ENCODE data around the gene LYZL6. TPM values are rescaled to one million over a fixed set of nuclear protein-coding genes. Genes with fewer than 3 reads are reported as not detected.

LYZL6 gene
- total and polyA plus RNA-seq, 2 of the 8 experiments (the other 6 are each of a cell fraction or from before 2014, with no cell fraction given) = not detected

DNA sequence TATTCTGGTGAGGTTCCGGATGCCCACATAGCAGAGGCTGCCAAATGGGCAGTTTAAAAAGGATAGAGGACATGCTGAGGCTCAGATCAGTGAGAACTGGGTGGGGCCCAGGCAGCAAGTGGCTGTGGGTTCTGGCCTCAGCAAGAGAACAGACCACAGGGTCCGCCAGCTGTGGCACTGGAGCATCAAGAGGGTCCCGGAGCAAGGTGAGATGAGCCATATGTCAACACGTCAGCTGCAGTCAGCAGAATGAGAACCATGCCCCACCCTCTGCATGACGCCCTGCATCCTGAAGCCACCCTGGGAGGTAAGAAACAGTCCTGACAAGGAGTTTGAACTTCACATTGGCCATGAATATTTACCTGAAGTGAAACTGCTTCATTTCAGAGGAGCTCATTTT, 43.2 kb downstream of the LYZL6 start:
- peaks cover 0 to 2% of the 10 kb centered on the region in 2 experiments for H4K20me1 ChIP-seq (replicated peaks in 1 of 2; ENCODE audit: control insufficient read depth in 1 of 2, insufficient read depth in 2 of 2, low read length in 2 of 2)
- H3K27me3 ChIP-seq (replicated peaks in 1 of 4; ENCODE audit: control insufficient read depth in 3 of 4, extremely low read depth in 1 of 4, insufficient read depth in 3 of 4, low read length in 3 of 4) = no peaks in the 10 kb centered on the region
- no peak overlapping the region for H3K9ac ChIP-seq (replicated peaks in 1 of 4; ENCODE audit: extremely low read depth in 1 of 4, low read depth in 3 of 4, low read length in 3 of 4)
- FAIRE-seq (no peak), DNase-seq (ENCODE audit: low read depth in 1 of 2, low spot score in 2 of 2) (no peak)
- H2AK5ac ChIP-seq (ENCODE audit: low read depth, low read length) = no peak overlapping the region
- no peak overlapping the region for H4K91ac ChIP-seq (replicated peaks; ENCODE audit: insufficient read length, low read length)
- no peak overlapping the region for H3K23ac ChIP-seq (ENCODE audit: insufficient read length)
- no peak overlapping the region for H2BK12ac ChIP-seq (ENCODE audit: low read depth, low read length)
- no peaks in the 10 kb centered on the region for H3K9me3 ChIP-seq (ENCODE audit: insufficient read depth in 2 of 2, low read depth in 1 of 2, low read length in 1 of 2)
- no peak overlapping the region for H3K27ac ChIP-seq (ENCODE audit: low read depth, low read length)
- POLR2A ChIA-PET (ENCODE audit: partially characterized antibody) = no interaction called here
- H3K36me3 ChIP-seq (ENCODE audit: control insufficient read depth in 2 of 4, insufficient read depth in 4 of 4, low read length in 3 of 4) = no peaks in the 10 kb centered on the region
- no peak overlapping the region for H2BK20ac ChIP-seq (ENCODE audit: low read length)
- H4K5ac ChIP-seq (ENCODE audit: insufficient read length, low read depth, low read length) = no peak overlapping the region
- no peaks in the 10 kb centered on the region for H3K79me1 ChIP-seq (ENCODE audit: low read depth, low read length)
- H3K4me2 ChIP-seq (ENCODE audit: insufficient read depth in 1 of 2, low read depth in 2 of 2, low read length in 2 of 2) = no peak overlapping the region
- H2BK5ac ChIP-seq (ENCODE audit: low read depth, low read length) = no peak overlapping the region
- no peak overlapping the region for H2BK15ac ChIP-seq (ENCODE audit: low read length)
- H3K79me2 ChIP-seq (ENCODE audit: control insufficient read depth in 1 of 2, insufficient read depth in 2 of 2, low read length in 2 of 2) = no peaks in the 10 kb centered on the region
- H3K4me1 ChIP-seq (replicated peaks in 1 of 4; ENCODE audit: control insufficient read depth in 3 of 4, insufficient read depth in 4 of 4, low read length in 3 of 4) = no peaks in the 10 kb centered on the region
- no peak overlapping the region for H3K4ac ChIP-seq (replicated peaks; ENCODE audit: insufficient read length, low read depth, low read length)
- no peak overlapping the region for H2BK120ac ChIP-seq (replicated peaks; ENCODE audit: low read depth, low read length)
- WGBS, 2 experiments (ENCODE audit: extremely low coverage in 1 of 2, insufficient coverage in 1 of 2, insufficient read length in 1 of 2, insufficient replicate concordance in 2 of 2, low coverage in 1 of 2, low lambda C conversion rate in 2 of 2, missing lambda C conversion rate in 1 of 2) = 88% methylated on average over 5 of the region's 5 CpGs; no CpG with 5 or more reads in 1 of the 2 experiments
- no peak overlapping the region for H3K4me3 ChIP-seq (ENCODE audit: extremely low read depth in 1 of 4, insufficient read depth in 2 of 4, low read depth in 3 of 4, low read length in 4 of 4)
- TF ChIP-seq, protein P1, sequence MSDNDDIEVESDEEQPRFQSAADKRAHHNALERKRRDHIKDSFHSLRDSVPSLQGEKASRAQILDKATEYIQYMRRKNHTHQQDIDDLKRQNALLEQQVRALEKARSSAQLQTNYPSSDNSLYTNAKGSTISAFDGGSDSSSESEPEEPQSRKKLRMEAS (IDR thresholded peaks at IDR 0.05) = no peak
- no peak for TF ChIP-seq HDAC2 (IDR thresholded peaks at IDR 0.05; ENCODE audit: borderline replicate concordance in 1 of 2, low read depth in 2 of 2, low read length in 2 of 2)
- no peak for TF ChIP-seq GTF2F1 (IDR thresholded peaks at IDR 0.05; ENCODE audit: borderline replicate concordance, low read depth, low read length)
- TF ChIP-seq KDM1A (IDR thresholded peaks at IDR 0.05; ENCODE audit: borderline replicate concordance, low read length) = no peak
- TF ChIP-seq PHF8 (conservative IDR thresholded peaks at IDR 0.05; ENCODE audit: low read depth, low read length) = no peak
- TF ChIP-seq TBP (IDR thresholded peaks at IDR 0.05; ENCODE audit: low read depth, low read length) = no peak
- no peak for TF ChIP-seq TEAD4 (IDR thresholded peaks at IDR 0.05; ENCODE audit: low read depth, low read length)
- no peak for TF ChIP-seq RXRA (IDR thresholded peaks at IDR 0.05; ENCODE audit: insufficient read depth, low read depth, low read length)
- no peak for TF ChIP-seq POU5F1 (IDR thresholded peaks at IDR 0.05; ENCODE audit: low read depth, low read length)
- no peak for TF ChIP-seq TAF7 (optimal IDR thresholded peaks at IDR 0.05; ENCODE audit: borderline replicate concordance, low read depth, low read length)
- no peak for TF ChIP-seq SIN3A (conservative IDR thresholded peaks at IDR 0.05 in 1 of 2, IDR thresholded peaks at IDR 0.05 in 1 of 2; ENCODE audit: low read depth in 1 of 2, low read length in 2 of 2)
- TF ChIP-seq MAFK (IDR thresholded peaks at IDR 0.05; ENCODE audit: low read depth, low read length) = no peak
- TF ChIP-seq TCF12 (IDR thresholded peaks at IDR 0.05; ENCODE audit: low read depth, low read length) = no peak
- TF ChIP-seq SIX5 (IDR thresholded peaks at IDR 0.05; ENCODE audit: low read depth, low read length) = no peak
- CTCF ChIA-PET (ENCODE audit: partially characterized antibody) = interaction anchor here (1.3 kb wide), 1 partner anchor 29 kb away, joined by 3 read pairs; no protein-coding TSS in a partner anchor
- no peaks in the 10 kb centered on the region; the same call in 1 of the 2 replicates for H3K23me2 ChIP-seq (ENCODE audit: low read depth, low read length)
- H4K8ac ChIP-seq (ENCODE audit: extremely low read depth, insufficient read depth, low read length) = no peak overlapping the region
- H2AFZ ChIP-seq (ENCODE audit: low read length) = no peak overlapping the region
- H3K18ac ChIP-seq (ENCODE audit: extremely low read depth, low read length) = no peak overlapping the region
- H3K14ac ChIP-seq (ENCODE audit: insufficient read length) = no peak overlapping the region
- H3K56ac ChIP-seq (replicated peaks; ENCODE audit: insufficient read length, low read depth, low read length) = no peak overlapping the region
